ENCODE data around the gene OTUB2. TPM values are rescaled to one million over a fixed set of nuclear protein-coding genes. Genes with fewer than 3 reads are reported as not detected.

Gene OTUB2
- polyA plus RNA-seq, 3 donors, result 0.25 to 0.95 (median 0.28) TPM

DNA sequence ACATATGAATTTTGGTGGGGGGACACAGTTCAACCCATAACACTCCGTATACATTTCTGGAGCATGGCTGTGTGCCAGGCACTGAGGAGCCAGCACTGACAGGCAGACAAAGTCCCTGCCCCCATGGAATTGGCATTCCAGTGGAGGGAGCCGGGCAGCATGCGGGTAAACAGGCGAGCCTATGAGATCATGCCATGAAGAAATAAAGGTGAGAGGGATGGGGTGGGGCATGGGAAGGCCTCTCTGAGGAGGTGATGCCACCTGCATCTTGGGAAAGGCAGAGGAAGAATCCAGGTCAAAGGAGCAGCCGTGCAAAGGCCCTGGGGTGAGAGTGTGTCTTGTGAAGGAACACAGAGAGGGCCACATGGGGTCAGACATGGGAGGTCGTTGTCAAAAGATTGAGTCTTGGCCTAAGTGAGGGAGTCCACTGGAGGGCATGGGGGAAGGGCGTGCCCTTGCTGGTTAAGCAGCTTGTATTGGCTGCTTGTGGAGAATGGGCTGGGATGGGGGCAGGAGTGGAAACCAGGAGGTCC lies 3.6 kb downstream of the OTUB2 start:
- no peaks in the 10 kb centered on the region for H3K79me2 ChIP-seq (ENCODE audit: insufficient read depth, low read length)
- peak overlapping the region in 1 of 2 donors; percentile 17 for H3K27ac ChIP-seq (ENCODE audit: low read depth in 1 of 2, low read length in 2 of 2)
- peaks cover 0 to 8% (median 5%) of the 10 kb centered on the region in 3 donors for H3K27me3 Mint-ChIP-seq (ENCODE audit: low read depth in 3 of 3)
- peaks cover 38% of the 10 kb centered on the region for H3K4me1 Mint-ChIP-seq
- WGBS (ENCODE audit: insufficient coverage), result 100% methylated on average over 6 of the region's 7 CpGs
- H3K4me2 ChIP-seq (replicated peaks; ENCODE audit: extremely low read depth, low read length, poor library complexity, severe bottlenecking), result peak overlapping the region; percentile 14
- no peak overlapping the region for H3K4me3 Mint-ChIP-seq
- H3K27me3 ChIP-seq (ENCODE audit: control insufficient read depth in 2 of 2, insufficient read depth in 2 of 2, low read length in 2 of 2), result no peaks in the 10 kb centered on the region
- no peak overlapping the region for H2AFZ ChIP-seq (ENCODE audit: insufficient read depth, low read depth, low read length, poor library complexity, severe bottlenecking)
- peak overlapping the region in 5 of 7 donors; percentile 12 to 83 (median 65) for H3K27ac Mint-ChIP-seq
- peaks cover 36 to 44% of the 10 kb centered on the region in 2 donors for H3K4me1 ChIP-seq (ENCODE audit: control insufficient read depth in 1 of 2, insufficient read depth in 2 of 2, low read length in 2 of 2)
- H3K9me3 Mint-ChIP-seq, result peaks cover 0 to 1% (median 0%) of the 10 kb centered on the region in 7 donors
- H4K20me1 ChIP-seq (ENCODE audit: insufficient read depth, low read length), result no peaks in the 10 kb centered on the region
- H3K36me3 Mint-ChIP-seq, result no peaks in the 10 kb centered on the region
- no peaks in the 10 kb centered on the region for H3K9me3 ChIP-seq (replicated peaks in 1 of 2; ENCODE audit: control insufficient read depth in 1 of 2, insufficient read depth in 1 of 2, low read length in 2 of 2)
- TF ChIP-seq, protein P1, sequence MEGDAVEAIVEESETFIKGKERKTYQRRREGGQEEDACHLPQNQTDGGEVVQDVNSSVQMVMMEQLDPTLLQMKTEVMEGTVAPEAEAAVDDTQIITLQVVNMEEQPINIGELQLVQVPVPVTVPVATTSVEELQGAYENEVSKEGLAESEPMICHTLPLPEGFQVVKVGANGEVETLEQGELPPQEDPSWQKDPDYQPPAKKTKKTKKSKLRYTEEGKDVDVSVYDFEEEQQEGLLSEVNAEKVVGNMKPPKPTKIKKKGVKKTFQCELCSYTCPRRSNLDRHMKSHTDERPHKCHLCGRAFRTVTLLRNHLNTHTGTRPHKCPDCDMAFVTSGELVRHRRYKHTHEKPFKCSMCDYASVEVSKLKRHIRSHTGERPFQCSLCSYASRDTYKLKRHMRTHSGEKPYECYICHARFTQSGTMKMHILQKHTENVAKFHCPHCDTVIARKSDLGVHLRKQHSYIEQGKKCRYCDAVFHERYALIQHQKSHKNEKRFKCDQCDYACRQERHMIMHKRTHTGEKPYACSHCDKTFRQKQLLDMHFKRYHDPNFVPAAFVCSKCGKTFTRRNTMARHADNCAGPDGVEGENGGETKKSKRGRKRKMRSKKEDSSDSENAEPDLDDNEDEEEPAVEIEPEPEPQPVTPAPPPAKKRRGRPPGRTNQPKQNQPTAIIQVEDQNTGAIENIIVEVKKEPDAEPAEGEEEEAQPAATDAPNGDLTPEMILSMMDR (IDR thresholded peaks at IDR 0.05), result no peak
- H3K9ac ChIP-seq (ENCODE audit: insufficient read depth, low read length, poor library complexity, severe bottlenecking), result no peak overlapping the region
- peak overlapping the region in 1 of 3 experiments; percentile 13 for H3K4me3 ChIP-seq (replicated peaks in 1 of 3; ENCODE audit: low read depth in 2 of 3, low read length in 3 of 3)
- no peak for DNase-seq
- H3K36me3 ChIP-seq (replicated peaks in 1 of 2; ENCODE audit: control insufficient read depth in 1 of 2, insufficient read depth in 2 of 2, low read length in 2 of 2), result no peaks in the 10 kb centered on the region
- intact Hi-C loops (cut with micrococcal nuclease), result loop anchor here (5.0 to 10.0 kb wide), 3 partner anchors 53 to 145 kb away; partner anchors contain the start of genes DDX24 (in 1 of the 2), IFI27L1 (in 1 of the 2) and PPP4R4 (in 1 of the 2)

DNA sequence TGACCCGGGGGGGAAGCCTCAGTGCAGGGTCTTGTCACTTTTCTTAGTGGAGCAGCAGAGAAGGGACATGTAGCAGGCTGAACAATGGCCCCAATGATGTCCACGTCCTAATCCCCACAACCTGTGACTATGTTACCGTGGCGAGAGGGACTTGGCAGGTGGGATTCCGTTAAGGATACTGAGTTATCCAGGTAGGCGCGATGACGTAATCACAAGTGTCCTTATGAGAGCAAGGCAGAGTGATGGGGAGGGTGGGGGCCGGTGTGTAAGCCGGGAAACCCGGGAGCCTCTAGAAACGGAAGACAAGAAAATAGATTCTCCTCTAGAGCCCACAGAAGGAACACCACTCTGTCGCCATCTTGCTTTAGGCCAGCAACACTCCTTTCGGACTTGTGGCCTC lies 4.4 kb downstream of the OTUB2 start:
- H3K79me2 ChIP-seq (ENCODE audit: insufficient read depth, low read length), result no peaks in the 10 kb centered on the region
- H3K4me3 Mint-ChIP-seq, result no peak overlapping the region
- no peak overlapping the region for H3K4me2 ChIP-seq (replicated peaks; ENCODE audit: extremely low read depth, low read length, poor library complexity, severe bottlenecking)
- no peak for DNase-seq
- H3K4me1 ChIP-seq (ENCODE audit: control insufficient read depth in 1 of 2, insufficient read depth in 2 of 2, low read length in 2 of 2), result peaks cover 36 to 43% of the 10 kb centered on the region in 2 donors
- no peak overlapping the region for H3K9ac ChIP-seq (ENCODE audit: insufficient read depth, low read length, poor library complexity, severe bottlenecking)
- H3K27ac ChIP-seq (ENCODE audit: low read depth in 1 of 2, low read length in 2 of 2), result no peak overlapping the region
- intact Hi-C loops (cut with micrococcal nuclease), result loop anchor here in 1 of 2 donors (10.0 kb wide), 1 partner anchor 144 kb away; the partner anchor contains the start of gene PPP4R4
- no peak overlapping the region for H3K4me3 ChIP-seq (replicated peaks in 1 of 3; ENCODE audit: low read depth in 2 of 3, low read length in 3 of 3)
- H3K4me1 Mint-ChIP-seq, result peaks cover 38% of the 10 kb centered on the region
- WGBS (ENCODE audit: insufficient coverage), result 100% methylated on average over 5 of the region's 14 CpGs
- H3K27me3 ChIP-seq (ENCODE audit: control insufficient read depth in 2 of 2, insufficient read depth in 2 of 2, low read length in 2 of 2), result no peaks in the 10 kb centered on the region
- no peaks in the 10 kb centered on the region for H3K36me3 ChIP-seq (replicated peaks in 1 of 2; ENCODE audit: control insufficient read depth in 1 of 2, insufficient read depth in 2 of 2, low read length in 2 of 2)
- peaks cover 0 to 1% (median 0%) of the 10 kb centered on the region in 7 donors for H3K9me3 Mint-ChIP-seq
- H3K27ac Mint-ChIP-seq, result peak overlapping the region in 1 of 7 donors; percentile 78
- TF ChIP-seq, protein P1 (IDR thresholded peaks at IDR 0.05), result no peak
- H3K36me3 Mint-ChIP-seq, result no peaks in the 10 kb centered on the region
- peaks cover 0 to 5% (median 4%) of the 10 kb centered on the region in 3 donors for H3K27me3 Mint-ChIP-seq (ENCODE audit: low read depth in 3 of 3)
- no peaks in the 10 kb centered on the region for H3K9me3 ChIP-seq (replicated peaks in 1 of 2; ENCODE audit: control insufficient read depth in 1 of 2, insufficient read depth in 1 of 2, low read length in 2 of 2)
- H2AFZ ChIP-seq (ENCODE audit: insufficient read depth, low read depth, low read length, poor library complexity, severe bottlenecking), result no peak overlapping the region
- no peaks in the 10 kb centered on the region for H4K20me1 ChIP-seq (ENCODE audit: insufficient read depth, low read length)

Data from CD14-positive monocyte (primary cell).